ENCODE measurements around the gene CD109.

The CD109 gene

GRCh38 chr6:73811706-73812105 lies 115.7 kb downstream of the CD109 start:
- no peak for TF ChIP-seq CTCF (conservative IDR thresholded peaks at IDR 0.05; ENCODE audit: low read depth, low read length)
- no peaks in the 10 kb centered on the region for H3K36me3 ChIP-seq (ENCODE audit: insufficient read depth)
- H3K79me2 ChIP-seq (ENCODE audit: insufficient read depth, low read depth): no peaks in the 10 kb centered on the region
- no peak overlapping the region for H3K9ac ChIP-seq
- H3K27me3 ChIP-seq (ENCODE audit: insufficient read depth, low read depth): no peaks in the 10 kb centered on the region
- no peak overlapping the region for H3K4me2 ChIP-seq
- no peak overlapping the region for H2AFZ ChIP-seq (ENCODE audit: low read depth)
- H3K27ac ChIP-seq: no peak overlapping the region
- H3K4me3 ChIP-seq (IDR thresholded peaks at IDR 0.05; ENCODE audit: insufficient read depth, low read depth, low read length): no peak overlapping the region
- H3K4me1 ChIP-seq (ENCODE audit: low read depth, poor library complexity, severe bottlenecking): peaks cover 5% of the 10 kb centered on the region
- no peaks in the 10 kb centered on the region for H4K20me1 ChIP-seq (ENCODE audit: insufficient read depth)

- Histone ChIP-seq H3K4me2 (peak overlapping the region; percentile 24; the same call in 1 of the 2 replicates), H3K27ac (peak overlapping the region; percentile 5; the same call in 1 of the 2 replicates), H3K4me3 (IDR thresholded peaks at IDR 0.05; ENCODE audit: insufficient read depth, low read depth, low read length) (no peak overlapping the region), H3K79me2 (ENCODE audit: insufficient read depth, low read depth) (no peaks in the 10 kb centered on the region), H2AFZ (ENCODE audit: low read depth) (peak overlapping the region; percentile 4; the same call in 1 of the 2 replicates), H4K20me1 (ENCODE audit: insufficient read depth) (no peaks in the 10 kb centered on the region), H3K27me3 (ENCODE audit: insufficient read depth, low read depth) (no peaks in the 10 kb centered on the region), H3K4me1 (ENCODE audit: low read depth, poor library complexity, severe bottlenecking) (peaks cover 21% of the 10 kb centered on the region), H3K36me3 (ENCODE audit: insufficient read depth) (no peaks in the 10 kb centered on the region), H3K9ac (no peak overlapping the region; the same call in 1 of the 2 replicates)
- TF ChIP-seq CTCF (conservative IDR thresholded peaks at IDR 0.05; ENCODE audit: low read depth, low read length): no peak
These were observed 121.2 kb downstream of the CD109 start for GRCh38 chr6:73817253-73817652.

GRCh38 chr6:73823046-73823735 lies 127.2 kb downstream of the CD109 start:
- no peak for TF ChIP-seq CTCF (conservative IDR thresholded peaks at IDR 0.05; ENCODE audit: low read depth, low read length)
- H3K27ac ChIP-seq: no peak overlapping the region

GRCh38 chr6:73823832-73824231 lies 127.8 kb downstream of the CD109 start:
- Histone ChIP-seq H3K27me3 (ENCODE audit: insufficient read depth, low read depth) (no peaks in the 10 kb centered on the region), H3K4me1 (ENCODE audit: low read depth, poor library complexity, severe bottlenecking) (no peaks in the 10 kb centered on the region), H3K79me2 (ENCODE audit: insufficient read depth, low read depth) (no peaks in the 10 kb centered on the region), H3K27ac (no peak overlapping the region), H3K4me2 (no peak overlapping the region), H3K9ac (no peak overlapping the region), H3K4me3 (IDR thresholded peaks at IDR 0.05; ENCODE audit: insufficient read depth, low read depth, low read length) (no peak overlapping the region), H3K36me3 (ENCODE audit: insufficient read depth) (no peaks in the 10 kb centered on the region), H2AFZ (ENCODE audit: low read depth) (no peak overlapping the region), H4K20me1 (ENCODE audit: insufficient read depth) (no peaks in the 10 kb centered on the region)
- TF ChIP-seq CTCF (conservative IDR thresholded peaks at IDR 0.05; ENCODE audit: low read depth, low read length): no peak

More at GRCh38 chr6:73823046-73823735, 127.2 kb downstream of the CD109 start:
- Histone ChIP-seq H3K36me3 (ENCODE audit: insufficient read depth) (no peaks in the 10 kb centered on the region), H4K20me1 (ENCODE audit: insufficient read depth) (no peaks in the 10 kb centered on the region), H3K4me1 (ENCODE audit: low read depth, poor library complexity, severe bottlenecking) (peaks cover 1% of the 10 kb centered on the region), H3K9ac (no peak overlapping the region), H3K4me3 (IDR thresholded peaks at IDR 0.05; ENCODE audit: insufficient read depth, low read depth, low read length) (no peak overlapping the region), H3K27me3 (ENCODE audit: insufficient read depth, low read depth) (no peaks in the 10 kb centered on the region), H3K4me2 (no peak overlapping the region), H3K79me2 (ENCODE audit: insufficient read depth, low read depth) (no peaks in the 10 kb centered on the region), H2AFZ (ENCODE audit: low read depth) (no peak overlapping the region)
